HepG2 (cell line): ENCODE data around the gene CUL7. TPM values are rescaled to one million over a fixed set of nuclear protein-coding genes. Genes with fewer than 3 reads are reported as not detected.

Experiments used
- EEA1 ChIP-seq: sonication (generic); formaldehyde crosslinking; IDR thresholded peaks from 2 replicates; pipeline ENCODE4 v1.5.1; 2020; ENCODE audit warnings: mild to moderate bottlenecking, missing genetic modification reagents, borderline replicate concordance
- ERF ChIP-seq: IDR thresholded peaks from 2 replicates; pipeline ENCODE4 v1.6.1; 2018; ENCODE audit warnings: missing biosample characterization, missing genetic modification reagents
- FLYWCH1 ChIP-seq: sonication (generic); formaldehyde crosslinking; IDR thresholded peaks from 2 replicates; pipeline ENCODE4 v1.8.1; 2023; ENCODE audit warnings: mild to moderate bottlenecking, missing genetic modification reagents
- FOXK1 ChIP-seq: sonication (generic); formaldehyde crosslinking; IDR thresholded peaks from 2 replicates; pipeline ENCODE4 v1.4.0; 2020; ENCODE audit warnings: low read depth, missing genetic modification reagents, borderline replicate concordance
- JARID2 ChIP-seq: sonication (generic); formaldehyde crosslinking; IDR thresholded peaks from 2 replicates; pipeline ENCODE4 v1.8.1; 2023; ENCODE audit warnings: missing genetic modification reagents, inconsistent platforms; ENCODE audit not compliant: insufficient replicate concordance
- MAFF ChIP-seq: IDR thresholded peaks from 2 replicates; pipeline ENCODE4 v1.6.1; 2011; ENCODE audit warnings: low read depth, low read length, improper control_type of control experiment
- MEF2D ChIP-seq: sonication (generic); formaldehyde crosslinking; IDR thresholded peaks from 2 replicates; pipeline ENCODE4 v1.5.1; 2020; ENCODE audit warnings: mild to moderate bottlenecking, missing genetic modification reagents
- NFE2L1 ChIP-seq: sonication (generic); formaldehyde crosslinking; IDR thresholded peaks from 2 replicates; pipeline ENCODE4 v1.4.0; 2020; ENCODE audit warnings: missing genetic modification reagents, mild to moderate bottlenecking, borderline replicate concordance
- SNAI1 ChIP-seq: sonication (generic); formaldehyde crosslinking; IDR thresholded peaks from 2 replicates; pipeline ENCODE4 v1.5.0; 2020; ENCODE audit warnings: mild to moderate bottlenecking, missing genetic modification reagents, borderline replicate concordance
- SP5 ChIP-seq: IDR thresholded peaks from 2 replicates; pipeline ENCODE4 v1.6.1; 2016; ENCODE audit warnings: low read depth, borderline replicate concordance
- ZBTB7B ChIP-seq: sonication (generic); formaldehyde crosslinking; IDR thresholded peaks from 2 replicates; pipeline ENCODE4 v1.4.0; 2020; ENCODE audit warnings: missing genetic modification reagents
- ZBTB8A ChIP-seq: sonication (generic); formaldehyde crosslinking; IDR thresholded peaks from 2 replicates; pipeline ENCODE4 v1.4.0; 2020; ENCODE audit warnings: mild to moderate bottlenecking, low read depth, missing genetic modification reagents, borderline replicate concordance
- ZFP36L1 ChIP-seq: sonication (generic); formaldehyde crosslinking; IDR thresholded peaks from 2 replicates; pipeline ENCODE4 v1.8.0; 2022; ENCODE audit warnings: mild to moderate bottlenecking, missing genetic modification reagents, moderate library complexity
- ZKSCAN5 ChIP-seq: sonication (generic); formaldehyde crosslinking; IDR thresholded peaks from 2 replicates; pipeline ENCODE4 v1.5.1; 2020; ENCODE audit warnings: mild to moderate bottlenecking, missing genetic modification reagents
- ZNF607 ChIP-seq: sonication (generic); formaldehyde crosslinking; IDR thresholded peaks from 2 replicates; pipeline ENCODE4 v1.5.1; 2020; ENCODE audit warnings: missing genetic modification reagents, mild to moderate bottlenecking, borderline replicate concordance
- ZNF644 ChIP-seq: IDR thresholded peaks from 2 replicates; pipeline ENCODE4 v1.6.1; 2016; ENCODE audit warnings: low read depth
- ZNF749 ChIP-seq: sonication (generic); formaldehyde crosslinking; IDR thresholded peaks from 2 replicates; pipeline ENCODE4 v1.8.0; 2022; ENCODE audit warnings: mild to moderate bottlenecking, missing genetic modification reagents, moderate library complexity, borderline replicate concordance
- ZNF781 ChIP-seq: sonication (generic); formaldehyde crosslinking; IDR thresholded peaks from 2 replicates; pipeline ENCODE4 v1.5.1; 2020; ENCODE audit warnings: borderline replicate concordance, mild to moderate bottlenecking, missing genetic modification reagents; ENCODE audit errors: not compliant biosample characterization
- ZSCAN9 ChIP-seq: IDR thresholded peaks from 2 replicates; pipeline ENCODE4 v1.6.1; 2016; ENCODE audit warnings: borderline replicate concordance
- polyA plus RNA-seq, 8 experiments: library from polyadenylated mRNA; depleted of rRNA in 3 of 8; stranded (reverse) in 7 of 8; unstranded in 1 of 8; fragments of >200 nt; fragmentation: Illumina TruSeq in 4 of 8; extraction: Trizol in 4 of 8; gene quantifications; 2 replicates each; pipeline versions ENCODE4 v1.2.1 to v1.2.3, GENCODE V29; 2011 to 2016; ENCODE audit warnings: low read depth in 4 of 8, missing spikeins in 1 of 8, mixed read lengths in 1 of 8; ENCODE audit not compliant: insufficient read depth in 1 of 8
- total RNA-seq, 5 experiments: library from RNA; depleted of rRNA; stranded (reverse); fragments of >200 nt; fragmentation: Illumina TruSeq; extraction: Trizol; gene quantifications; 2 replicates each; pipeline ENCODE4 v1.2.3, GENCODE V29; 2016; ENCODE audit warnings: low read depth in 1 of 5
- TF ChIP-seq, protein P1 (sequence below): sonication (generic); formaldehyde crosslinking; IDR thresholded peaks from 2 replicates; pipeline ENCODE4 v1.5.0; 2020; ENCODE audit warnings: mild to moderate bottlenecking, missing genetic modification reagents, moderate library complexity
- TF ChIP-seq, protein P2 (sequence below): IDR thresholded peaks from 2 replicates; pipeline ENCODE4 v1.6.1; 2016; ENCODE audit warnings: missing genetic modification reagents, missing compliant biosample characterization
- TF ChIP-seq, protein P3 (sequence below): sonication (generic); formaldehyde crosslinking; IDR thresholded peaks from 2 replicates; pipeline ENCODE4 v1.5.0; 2020; ENCODE audit warnings: mild to moderate bottlenecking, missing genetic modification reagents
- TF ChIP-seq, protein P4 (sequence below): sonication (generic); formaldehyde crosslinking; conservative IDR thresholded peaks from 2 replicates; pipeline ENCODE4 v1.4.0; 2020; ENCODE audit warnings: missing genetic modification reagents

Gene CUL7
- total and polyA plus RNA-seq, 2 of the 13 experiments (the other 11 are each of a cell fraction or from before 2014, with no cell fraction given), result 32.0 to 60.7 TPM

DNA sequence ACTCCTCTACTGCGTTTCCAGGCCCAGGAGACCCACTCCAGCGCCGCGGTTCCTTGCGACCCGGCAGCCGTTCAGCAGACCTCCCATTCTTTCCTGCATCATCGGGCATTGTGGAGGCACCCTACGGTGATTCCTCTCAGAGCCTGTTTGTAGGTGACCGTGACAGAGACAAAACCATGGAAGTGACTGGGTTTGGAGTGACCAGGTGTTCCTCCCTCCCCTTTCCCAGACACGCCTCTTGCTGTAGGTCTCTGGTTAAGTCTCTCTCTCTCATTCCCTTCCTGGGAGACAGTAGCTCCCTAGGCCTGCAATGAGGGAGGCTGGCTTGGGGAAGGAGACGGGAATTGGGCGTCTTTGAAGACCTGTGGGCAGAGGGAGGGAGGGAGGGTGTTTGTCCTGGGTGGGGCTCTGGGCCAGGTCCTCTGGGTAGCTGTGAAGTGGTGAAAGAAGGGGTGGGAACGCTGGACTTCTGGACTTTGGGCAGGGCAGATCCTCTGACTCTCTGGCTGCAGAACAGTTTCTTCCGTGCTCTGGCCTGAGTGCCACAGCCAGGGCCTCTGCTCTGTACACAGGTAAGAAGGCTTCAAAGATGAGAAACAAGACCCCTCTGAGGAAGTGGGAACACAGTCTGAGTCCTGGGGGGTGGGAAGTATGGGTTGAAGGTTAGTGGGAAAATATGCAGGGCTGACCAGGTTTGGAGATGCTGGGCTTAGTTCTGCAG, 6.5 kb upstream of the CUL7 start (continued):
- TF ChIP-seq, protein P1, sequence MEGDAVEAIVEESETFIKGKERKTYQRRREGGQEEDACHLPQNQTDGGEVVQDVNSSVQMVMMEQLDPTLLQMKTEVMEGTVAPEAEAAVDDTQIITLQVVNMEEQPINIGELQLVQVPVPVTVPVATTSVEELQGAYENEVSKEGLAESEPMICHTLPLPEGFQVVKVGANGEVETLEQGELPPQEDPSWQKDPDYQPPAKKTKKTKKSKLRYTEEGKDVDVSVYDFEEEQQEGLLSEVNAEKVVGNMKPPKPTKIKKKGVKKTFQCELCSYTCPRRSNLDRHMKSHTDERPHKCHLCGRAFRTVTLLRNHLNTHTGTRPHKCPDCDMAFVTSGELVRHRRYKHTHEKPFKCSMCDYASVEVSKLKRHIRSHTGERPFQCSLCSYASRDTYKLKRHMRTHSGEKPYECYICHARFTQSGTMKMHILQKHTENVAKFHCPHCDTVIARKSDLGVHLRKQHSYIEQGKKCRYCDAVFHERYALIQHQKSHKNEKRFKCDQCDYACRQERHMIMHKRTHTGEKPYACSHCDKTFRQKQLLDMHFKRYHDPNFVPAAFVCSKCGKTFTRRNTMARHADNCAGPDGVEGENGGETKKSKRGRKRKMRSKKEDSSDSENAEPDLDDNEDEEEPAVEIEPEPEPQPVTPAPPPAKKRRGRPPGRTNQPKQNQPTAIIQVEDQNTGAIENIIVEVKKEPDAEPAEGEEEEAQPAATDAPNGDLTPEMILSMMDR (CRISPR knock-in tag), result 0 out of 2 replicates have a peak, but pooled peaks have one; percentile 2
- TF ChIP-seq, protein P2, sequence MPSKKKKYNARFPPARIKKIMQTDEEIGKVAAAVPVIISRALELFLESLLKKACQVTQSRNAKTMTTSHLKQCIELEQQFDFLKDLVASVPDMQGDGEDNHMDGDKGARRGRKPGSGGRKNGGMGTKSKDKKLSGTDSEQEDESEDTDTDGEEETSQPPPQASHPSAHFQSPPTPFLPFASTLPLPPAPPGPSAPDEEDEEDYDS (CRISPR knock-in tag), result peak; percentile 75
- TF ChIP-seq, protein P3, sequence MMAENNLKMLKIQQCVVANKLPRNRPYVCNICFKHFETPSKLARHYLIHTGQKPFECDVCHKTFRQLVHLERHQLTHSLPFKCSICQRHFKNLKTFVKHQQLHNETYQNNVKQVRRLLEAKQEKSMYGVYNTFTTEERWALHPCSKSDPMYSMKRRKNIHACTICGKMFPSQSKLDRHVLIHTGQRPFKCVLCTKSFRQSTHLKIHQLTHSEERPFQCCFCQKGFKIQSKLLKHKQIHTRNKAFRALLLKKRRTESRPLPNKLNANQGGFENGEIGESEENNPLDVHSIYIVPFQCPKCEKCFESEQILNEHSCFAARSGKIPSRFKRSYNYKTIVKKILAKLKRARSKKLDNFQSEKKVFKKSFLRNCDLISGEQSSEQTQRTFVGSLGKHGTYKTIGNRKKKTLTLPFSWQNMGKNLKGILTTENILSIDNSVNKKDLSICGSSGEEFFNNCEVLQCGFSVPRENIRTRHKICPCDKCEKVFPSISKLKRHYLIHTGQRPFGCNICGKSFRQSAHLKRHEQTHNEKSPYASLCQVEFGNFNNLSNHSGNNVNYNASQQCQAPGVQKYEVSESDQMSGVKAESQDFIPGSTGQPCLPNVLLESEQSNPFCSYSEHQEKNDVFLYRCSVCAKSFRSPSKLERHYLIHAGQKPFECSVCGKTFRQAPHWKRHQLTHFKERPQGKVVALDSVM, result peak; percentile 38; the same call in 1 of the 2 replicates
- TF ChIP-seq ZBTB7B (CRISPR knock-in tag), result peak; percentile 85; the same call in 1 of the 2 replicates
- peak; percentile 31; the same call in 1 of the 2 replicates for TF ChIP-seq ZNF644 (CRISPR knock-in tag)
- TF ChIP-seq ERF (CRISPR knock-in tag), result peak; percentile 65
- TF ChIP-seq MEF2D (CRISPR knock-in tag), result peak; percentile 78
- TF ChIP-seq NFE2L1 (CRISPR knock-in tag), result no peak
- TF ChIP-seq ZNF749 (CRISPR knock-in tag), result 0 out of 2 replicates have a peak, but pooled peaks have one; percentile 24
- TF ChIP-seq, protein P4, sequence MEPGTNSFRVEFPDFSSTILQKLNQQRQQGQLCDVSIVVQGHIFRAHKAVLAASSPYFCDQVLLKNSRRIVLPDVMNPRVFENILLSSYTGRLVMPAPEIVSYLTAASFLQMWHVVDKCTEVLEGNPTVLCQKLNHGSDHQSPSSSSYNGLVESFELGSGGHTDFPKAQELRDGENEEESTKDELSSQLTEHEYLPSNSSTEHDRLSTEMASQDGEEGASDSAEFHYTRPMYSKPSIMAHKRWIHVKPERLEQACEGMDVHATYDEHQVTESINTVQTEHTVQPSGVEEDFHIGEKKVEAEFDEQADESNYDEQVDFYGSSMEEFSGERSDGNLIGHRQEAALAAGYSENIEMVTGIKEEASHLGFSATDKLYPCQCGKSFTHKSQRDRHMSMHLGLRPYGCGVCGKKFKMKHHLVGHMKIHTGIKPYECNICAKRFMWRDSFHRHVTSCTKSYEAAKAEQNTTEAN (CRISPR knock-in tag), result no peak
- no peak for TF ChIP-seq ZBTB8A (CRISPR knock-in tag)
- no peak for TF ChIP-seq MAFF
- TF ChIP-seq SNAI1 (CRISPR knock-in tag), result 0 out of 2 replicates have a peak, but pooled peaks have one; percentile 26
- TF ChIP-seq ZSCAN9 (CRISPR knock-in tag), result peak; percentile 73; the same call in 1 of the 2 replicates
- TF ChIP-seq ZKSCAN5 (CRISPR knock-in tag), result 0 out of 2 replicates have a peak, but pooled peaks have one; percentile 35
- peak; percentile 67; the same call in 1 of the 2 replicates for TF ChIP-seq ZFP36L1 (CRISPR knock-in tag)
- TF ChIP-seq FOXK1 (CRISPR knock-in tag), result peak; percentile 57; the same call in 1 of the 2 replicates
- TF ChIP-seq ZNF781 (CRISPR knock-in tag), result peak; percentile 84
- peak; percentile 98 for TF ChIP-seq SP5 (CRISPR knock-in tag)
- 0 out of 2 replicates have a peak, but pooled peaks have one; percentile 22 for TF ChIP-seq ZNF607 (CRISPR knock-in tag)
- TF ChIP-seq FLYWCH1 (CRISPR knock-in tag), result 0 out of 2 replicates have a peak, but pooled peaks have one; percentile 32
- no peak for TF ChIP-seq EEA1 (CRISPR knock-in tag)
- TF ChIP-seq JARID2, result peak; percentile 37
